ENCODE measurements around the gene SH3BP4. TPM values are rescaled to one million over a fixed set of nuclear protein-coding genes. Genes with fewer than 3 reads are reported as not detected.

The SH3BP4 gene
- total RNA-seq, 1 donor from 2014 or later, result 67.6 TPM

DNA sequence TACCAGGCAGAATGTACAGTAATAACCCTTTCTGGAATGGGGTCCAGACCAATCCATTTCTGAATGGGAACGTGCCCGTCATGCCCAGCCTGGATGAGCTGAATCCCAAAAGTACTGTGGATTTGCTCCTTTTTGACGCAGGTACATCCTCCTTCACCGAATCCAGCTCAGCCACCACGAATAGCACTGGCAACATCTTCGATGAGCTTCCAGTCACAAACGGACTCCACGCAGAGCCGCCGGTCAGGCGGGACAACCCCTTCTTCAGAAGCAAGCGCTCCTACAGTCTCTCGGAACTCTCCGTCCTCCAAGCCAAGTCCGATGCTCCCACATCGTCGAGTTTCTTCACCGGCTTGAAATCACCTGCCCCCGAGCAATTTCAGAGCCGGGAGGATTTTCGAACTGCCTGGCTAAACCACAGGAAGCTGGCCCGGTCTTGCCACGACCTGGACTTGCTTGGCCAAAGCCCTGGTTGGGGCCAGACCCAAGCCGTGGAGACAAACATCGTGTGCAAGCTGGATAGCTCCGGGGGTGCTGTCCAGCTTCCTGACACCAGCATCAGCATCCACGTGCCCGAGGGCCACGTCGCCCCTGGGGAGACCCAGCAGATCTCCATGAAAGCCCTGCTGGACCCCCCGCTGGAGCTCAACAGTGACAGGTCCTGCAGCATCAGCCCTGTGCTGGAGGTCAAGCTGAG, 89.6 kb downstream of the SH3BP4 start:
- no peak for DNase-seq (ENCODE audit: low read depth)
- TF ChIP-seq, protein P1, sequence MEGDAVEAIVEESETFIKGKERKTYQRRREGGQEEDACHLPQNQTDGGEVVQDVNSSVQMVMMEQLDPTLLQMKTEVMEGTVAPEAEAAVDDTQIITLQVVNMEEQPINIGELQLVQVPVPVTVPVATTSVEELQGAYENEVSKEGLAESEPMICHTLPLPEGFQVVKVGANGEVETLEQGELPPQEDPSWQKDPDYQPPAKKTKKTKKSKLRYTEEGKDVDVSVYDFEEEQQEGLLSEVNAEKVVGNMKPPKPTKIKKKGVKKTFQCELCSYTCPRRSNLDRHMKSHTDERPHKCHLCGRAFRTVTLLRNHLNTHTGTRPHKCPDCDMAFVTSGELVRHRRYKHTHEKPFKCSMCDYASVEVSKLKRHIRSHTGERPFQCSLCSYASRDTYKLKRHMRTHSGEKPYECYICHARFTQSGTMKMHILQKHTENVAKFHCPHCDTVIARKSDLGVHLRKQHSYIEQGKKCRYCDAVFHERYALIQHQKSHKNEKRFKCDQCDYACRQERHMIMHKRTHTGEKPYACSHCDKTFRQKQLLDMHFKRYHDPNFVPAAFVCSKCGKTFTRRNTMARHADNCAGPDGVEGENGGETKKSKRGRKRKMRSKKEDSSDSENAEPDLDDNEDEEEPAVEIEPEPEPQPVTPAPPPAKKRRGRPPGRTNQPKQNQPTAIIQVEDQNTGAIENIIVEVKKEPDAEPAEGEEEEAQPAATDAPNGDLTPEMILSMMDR (conservative IDR thresholded peaks at IDR 0.05; ENCODE audit: low read depth, low read length), result no peak
- no peak overlapping the region for H3K4me3 ChIP-seq (ENCODE audit: low read depth, low read length)

DNA sequence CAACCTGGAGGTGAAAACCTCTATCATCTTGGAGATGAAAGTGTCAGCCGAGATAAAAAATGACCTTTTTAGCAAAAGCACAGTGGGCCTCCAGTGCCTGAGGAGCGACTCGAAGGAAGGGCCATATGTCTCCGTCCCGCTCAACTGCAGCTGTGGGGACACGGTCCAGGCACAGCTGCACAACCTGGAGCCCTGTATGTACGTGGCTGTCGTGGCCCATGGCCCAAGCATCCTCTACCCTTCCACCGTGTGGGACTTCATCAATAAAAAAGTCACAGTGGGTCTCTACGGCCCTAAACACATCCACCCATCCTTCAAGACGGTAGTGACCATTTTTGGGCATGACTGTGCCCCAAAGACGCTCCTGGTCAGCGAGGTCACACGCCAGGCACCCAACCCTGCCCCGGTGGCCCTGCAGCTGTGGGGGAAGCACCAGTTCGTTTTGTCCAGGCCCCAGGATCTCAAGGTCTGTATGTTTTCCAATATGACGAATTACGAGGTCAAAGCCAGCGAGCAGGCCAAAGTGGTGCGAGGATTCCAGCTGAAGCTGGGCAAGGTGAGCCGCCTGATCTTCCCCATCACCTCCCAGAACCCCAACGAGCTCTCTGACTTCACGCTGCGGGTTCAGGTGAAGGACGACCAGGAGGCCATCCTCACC, 90.2 kb downstream of the SH3BP4 start:
- TF ChIP-seq, protein P1 (conservative IDR thresholded peaks at IDR 0.05; ENCODE audit: low read depth, low read length), result no peak
- DNase-seq (ENCODE audit: low read depth), result no peak
- H3K4me3 ChIP-seq (ENCODE audit: low read depth, low read length), result no peak overlapping the region

DNA sequence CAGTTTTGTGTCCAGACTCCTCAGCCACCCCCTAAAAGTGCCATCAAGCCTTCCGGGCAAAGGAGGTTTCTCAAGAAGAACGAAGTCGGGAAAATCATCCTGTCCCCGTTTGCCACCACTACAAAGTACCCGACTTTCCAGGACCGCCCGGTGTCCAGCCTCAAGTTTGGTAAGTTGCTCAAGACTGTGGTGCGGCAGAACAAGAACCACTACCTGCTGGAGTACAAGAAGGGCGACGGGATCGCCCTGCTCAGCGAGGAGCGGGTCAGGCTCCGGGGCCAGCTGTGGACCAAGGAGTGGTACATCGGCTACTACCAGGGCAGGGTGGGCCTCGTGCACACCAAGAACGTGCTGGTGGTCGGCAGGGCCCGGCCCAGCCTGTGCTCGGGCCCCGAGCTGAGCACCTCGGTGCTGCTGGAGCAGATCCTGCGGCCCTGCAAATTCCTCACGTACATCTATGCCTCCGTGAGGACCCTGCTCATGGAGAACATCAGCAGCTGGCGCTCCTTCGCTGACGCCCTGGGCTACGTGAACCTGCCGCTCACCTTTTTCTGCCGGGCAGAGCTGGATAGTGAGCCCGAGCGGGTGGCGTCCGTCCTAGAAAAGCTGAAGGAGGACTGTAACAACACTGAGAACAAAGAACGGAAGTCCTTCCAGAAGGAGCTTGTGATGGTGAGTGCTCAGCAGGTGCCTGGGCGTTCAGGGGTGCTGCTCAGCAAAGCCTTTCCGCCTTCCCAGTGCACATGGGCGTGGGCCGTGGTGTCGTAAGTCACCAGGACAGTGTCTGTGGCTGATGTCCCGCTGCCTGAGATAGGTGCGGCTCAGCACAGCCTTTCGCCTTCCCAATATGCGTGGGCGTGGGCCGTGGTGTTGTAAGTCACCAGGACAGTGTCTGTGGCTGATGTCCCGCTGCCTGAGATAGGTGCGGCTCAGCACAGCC, 91.0 kb downstream of the SH3BP4 start:
- TF ChIP-seq, protein P1 (conservative IDR thresholded peaks at IDR 0.05; ENCODE audit: low read depth, low read length), result no peak
- H3K4me3 ChIP-seq (ENCODE audit: low read depth, low read length), result no peak overlapping the region
- DNase-seq (ENCODE audit: low read depth), result no peak

DNA sequence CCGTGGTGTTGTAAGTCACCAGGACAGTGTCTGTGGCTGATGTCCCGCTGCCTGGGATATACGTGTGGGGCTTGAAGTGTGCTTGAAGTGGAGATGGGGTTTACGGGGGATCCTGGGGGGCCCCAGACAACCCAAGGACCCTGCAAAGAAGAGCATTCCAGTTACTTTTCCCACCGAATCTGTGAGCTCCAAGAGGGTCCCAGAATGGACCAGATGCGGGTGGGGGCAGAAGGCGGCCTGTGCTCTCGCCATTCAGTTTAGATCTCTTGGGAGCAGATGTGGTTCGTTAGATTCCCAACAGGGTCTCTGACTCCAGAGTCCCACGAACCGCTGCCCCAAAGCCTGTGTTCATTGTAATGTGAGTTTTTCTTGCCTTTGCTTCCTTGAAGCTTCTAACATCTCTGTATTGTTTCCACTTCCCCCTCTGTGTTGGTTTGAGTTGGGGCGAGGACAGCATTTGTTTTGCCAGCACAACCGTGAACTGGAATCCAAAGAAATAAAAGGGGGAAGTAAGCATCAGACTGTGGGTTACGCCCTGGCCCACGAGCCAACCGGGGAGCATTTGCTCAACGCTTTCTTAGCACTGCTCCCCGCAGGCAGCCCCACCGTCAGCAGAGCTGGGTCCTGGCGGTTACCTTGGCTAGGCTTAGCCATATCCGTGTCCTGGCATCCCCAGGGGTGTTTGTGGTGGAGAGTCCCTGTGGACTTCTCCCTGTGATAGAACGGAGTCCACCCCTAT, 92.1 kb downstream of the SH3BP4 start:
- TF ChIP-seq, protein P1 (conservative IDR thresholded peaks at IDR 0.05; ENCODE audit: low read depth, low read length), result no peak
- no peak overlapping the region for H3K4me3 ChIP-seq (ENCODE audit: low read depth, low read length)
- no peak for DNase-seq (ENCODE audit: low read depth)

DNA sequence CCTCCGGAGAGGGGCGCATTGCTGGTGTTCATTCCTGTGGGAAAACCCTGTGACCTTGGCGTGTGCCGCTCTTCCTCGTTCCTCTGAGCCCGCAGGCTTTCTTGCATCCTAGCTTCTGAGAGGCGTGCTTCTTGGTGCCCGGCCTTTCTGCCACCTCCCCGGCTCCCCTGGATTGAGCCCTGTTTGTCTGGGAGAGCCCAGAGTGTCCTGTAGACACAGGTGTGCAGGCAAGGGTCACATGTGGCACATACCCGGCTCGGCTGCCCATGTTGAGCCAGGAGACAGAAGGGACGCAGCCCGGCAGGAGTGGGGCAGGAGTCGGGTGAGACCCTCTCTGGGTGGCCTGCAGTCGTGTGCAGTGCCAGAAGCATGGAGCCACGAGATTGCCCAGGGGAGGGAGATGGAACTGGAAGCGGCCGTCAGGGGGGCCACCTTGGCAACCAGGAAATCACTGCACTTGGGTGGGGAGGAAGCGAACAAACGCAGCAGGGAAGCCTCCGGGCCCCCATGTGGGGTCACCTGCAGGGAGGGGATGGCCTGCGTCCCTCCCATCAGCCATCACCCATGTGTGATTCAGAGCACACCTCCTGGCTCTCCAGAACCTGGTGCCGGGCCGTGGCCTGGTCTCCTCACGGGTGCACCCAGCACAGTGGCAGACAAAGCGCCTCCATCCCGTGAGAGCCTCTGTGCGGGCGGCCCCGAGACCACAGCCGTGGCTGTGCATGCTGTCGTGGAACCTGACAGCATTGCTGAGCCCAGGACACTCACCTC, 92.9 kb downstream of the SH3BP4 start:
- no peak for DNase-seq (ENCODE audit: low read depth)
- H3K4me3 ChIP-seq (ENCODE audit: low read depth, low read length), result no peak overlapping the region
- TF ChIP-seq, protein P1 (conservative IDR thresholded peaks at IDR 0.05; ENCODE audit: low read depth, low read length), result no peak

Data from epithelial cell of proximal tubule (primary cell).